ENCODE data around the gene KCNMA1. TPM values are rescaled to one million over a fixed set of nuclear protein-coding genes. Genes with fewer than 3 reads are reported as not detected.

The KCNMA1 gene
- total RNA-seq, 1 donor from 2014 or later = 95.5 TPM

DNA sequence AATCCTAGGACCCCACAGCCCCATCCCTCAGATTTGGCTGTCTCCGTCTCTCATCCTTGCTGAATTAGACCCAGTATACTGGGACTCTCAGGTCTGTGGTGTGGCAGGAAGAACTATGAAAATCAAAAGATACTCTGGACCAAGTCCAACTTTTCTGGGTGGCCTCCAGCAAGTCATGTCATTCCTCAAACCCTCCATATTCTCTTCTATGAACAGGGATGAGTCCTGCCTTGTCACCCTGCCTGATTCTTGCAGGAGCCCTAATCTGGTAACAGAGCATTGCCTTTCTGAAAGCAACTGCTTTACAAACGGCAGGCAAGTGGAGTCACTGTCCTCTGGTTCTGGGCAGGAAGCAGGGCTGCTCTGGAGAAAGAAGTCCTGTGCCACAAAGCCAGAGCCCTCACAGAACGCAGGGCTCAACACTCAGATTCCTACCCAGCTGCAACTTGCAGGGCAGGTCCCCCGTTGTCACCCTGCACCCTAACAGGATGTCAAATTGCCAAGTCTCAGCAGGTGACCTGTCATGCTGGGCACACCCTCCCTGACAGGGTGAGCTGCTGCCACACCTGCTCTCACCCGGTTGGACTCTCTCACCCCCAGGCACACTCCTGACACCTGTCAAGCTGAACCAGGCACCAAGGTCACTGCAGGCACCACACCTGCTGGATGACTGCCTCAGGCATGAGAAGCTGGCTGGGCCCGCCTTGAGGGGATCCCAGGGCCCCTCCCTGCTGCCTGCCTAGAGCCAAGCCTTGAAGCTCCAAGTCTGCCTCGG is 227.7 kb downstream of the KCNMA1 start:
- peaks cover 57% of the 10 kb centered on the region for H3K4me1 Mint-ChIP-seq (ENCODE audit: unreplicated experiment)

DNA sequence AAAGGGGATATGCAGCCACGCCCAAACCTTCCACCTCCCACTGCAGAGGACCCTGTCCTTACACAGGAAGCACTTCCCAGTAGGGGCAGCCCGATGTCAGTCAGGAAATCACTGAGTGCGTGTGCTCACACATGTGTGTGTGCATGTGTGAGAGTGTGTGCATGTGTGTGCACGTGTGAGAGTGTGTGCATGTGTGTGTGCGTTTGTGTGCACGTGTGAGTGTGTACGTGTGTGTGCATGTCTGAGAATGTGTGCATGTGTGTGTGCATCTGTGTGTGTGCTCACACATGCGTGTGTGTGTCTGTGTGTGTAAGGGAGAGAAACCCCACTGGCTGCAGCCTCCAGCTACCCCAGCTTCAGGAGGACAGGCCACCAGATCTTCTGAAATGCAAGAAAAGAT is 229.3 kb downstream of the KCNMA1 start:
- H3K4me3 Mint-ChIP-seq (ENCODE audit: unreplicated experiment) = no peak overlapping the region
- H3K4me1 Mint-ChIP-seq (ENCODE audit: unreplicated experiment) = peaks cover 51% of the 10 kb centered on the region
- H3K9me3 Mint-ChIP-seq (ENCODE audit: unreplicated experiment) = no peaks in the 10 kb centered on the region
- no peak overlapping the region for H3K27ac Mint-ChIP-seq (ENCODE audit: unreplicated experiment)
- TF ChIP-seq, protein P1, sequence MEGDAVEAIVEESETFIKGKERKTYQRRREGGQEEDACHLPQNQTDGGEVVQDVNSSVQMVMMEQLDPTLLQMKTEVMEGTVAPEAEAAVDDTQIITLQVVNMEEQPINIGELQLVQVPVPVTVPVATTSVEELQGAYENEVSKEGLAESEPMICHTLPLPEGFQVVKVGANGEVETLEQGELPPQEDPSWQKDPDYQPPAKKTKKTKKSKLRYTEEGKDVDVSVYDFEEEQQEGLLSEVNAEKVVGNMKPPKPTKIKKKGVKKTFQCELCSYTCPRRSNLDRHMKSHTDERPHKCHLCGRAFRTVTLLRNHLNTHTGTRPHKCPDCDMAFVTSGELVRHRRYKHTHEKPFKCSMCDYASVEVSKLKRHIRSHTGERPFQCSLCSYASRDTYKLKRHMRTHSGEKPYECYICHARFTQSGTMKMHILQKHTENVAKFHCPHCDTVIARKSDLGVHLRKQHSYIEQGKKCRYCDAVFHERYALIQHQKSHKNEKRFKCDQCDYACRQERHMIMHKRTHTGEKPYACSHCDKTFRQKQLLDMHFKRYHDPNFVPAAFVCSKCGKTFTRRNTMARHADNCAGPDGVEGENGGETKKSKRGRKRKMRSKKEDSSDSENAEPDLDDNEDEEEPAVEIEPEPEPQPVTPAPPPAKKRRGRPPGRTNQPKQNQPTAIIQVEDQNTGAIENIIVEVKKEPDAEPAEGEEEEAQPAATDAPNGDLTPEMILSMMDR (IDR thresholded peaks at IDR 0.05) = no peak
- no peaks in the 10 kb centered on the region for H3K27me3 Mint-ChIP-seq (ENCODE audit: unreplicated experiment)
- DNase-seq (ENCODE audit: extremely low spot score, unreplicated experiment) = no peak
- H3K36me3 Mint-ChIP-seq (ENCODE audit: unreplicated experiment) = peaks cover 9% of the 10 kb centered on the region

More for the DNA sequence above, 227.7 kb downstream of the KCNMA1 start:
- no peak for DNase-seq (ENCODE audit: extremely low spot score, unreplicated experiment)
- Mint-ChIP-seq H3K4me3 (ENCODE audit: unreplicated experiment) (no peak overlapping the region), H3K27ac (ENCODE audit: unreplicated experiment) (peak overlapping the region; percentile 3), H3K9me3 (ENCODE audit: unreplicated experiment) (no peaks in the 10 kb centered on the region), H3K36me3 (ENCODE audit: unreplicated experiment) (peaks cover 2% of the 10 kb centered on the region), H3K27me3 (ENCODE audit: unreplicated experiment) (no peaks in the 10 kb centered on the region)
- TF ChIP-seq, protein P1 (IDR thresholded peaks at IDR 0.05) = no peak

DNA sequence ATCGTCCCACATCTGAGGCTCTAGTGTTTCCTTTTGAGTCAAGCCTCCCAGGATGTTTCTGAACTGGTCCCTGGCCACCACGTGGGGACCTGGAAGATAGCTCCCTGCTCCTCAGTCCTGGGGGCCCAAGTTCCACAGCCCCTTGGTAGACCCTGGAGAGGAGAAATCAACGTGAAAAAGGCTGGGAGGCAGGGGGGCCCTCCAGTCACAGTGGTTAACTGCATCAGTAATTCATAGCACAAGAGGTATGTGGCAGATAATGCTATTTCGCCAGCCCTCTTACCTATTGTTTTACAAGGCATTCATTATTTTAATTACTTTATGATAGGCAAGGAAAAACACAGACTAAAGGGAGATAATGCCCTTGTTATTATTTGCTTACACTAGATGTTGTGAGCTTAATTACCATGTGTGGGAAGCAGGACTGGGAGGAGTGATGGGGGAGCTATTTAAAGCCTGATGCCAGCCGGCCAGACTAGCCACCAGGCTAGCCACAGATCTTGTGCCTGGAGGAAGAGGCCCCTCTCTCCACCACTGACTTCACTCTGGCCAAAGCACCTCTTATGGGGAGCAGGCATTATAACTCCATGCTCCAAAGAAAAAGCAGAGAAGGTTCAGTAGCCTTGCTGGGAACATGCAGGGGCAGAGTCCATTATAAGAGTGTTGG is 230.7 kb downstream of the KCNMA1 start:
- TF ChIP-seq, protein P1 (IDR thresholded peaks at IDR 0.05) = no peak

DNA sequence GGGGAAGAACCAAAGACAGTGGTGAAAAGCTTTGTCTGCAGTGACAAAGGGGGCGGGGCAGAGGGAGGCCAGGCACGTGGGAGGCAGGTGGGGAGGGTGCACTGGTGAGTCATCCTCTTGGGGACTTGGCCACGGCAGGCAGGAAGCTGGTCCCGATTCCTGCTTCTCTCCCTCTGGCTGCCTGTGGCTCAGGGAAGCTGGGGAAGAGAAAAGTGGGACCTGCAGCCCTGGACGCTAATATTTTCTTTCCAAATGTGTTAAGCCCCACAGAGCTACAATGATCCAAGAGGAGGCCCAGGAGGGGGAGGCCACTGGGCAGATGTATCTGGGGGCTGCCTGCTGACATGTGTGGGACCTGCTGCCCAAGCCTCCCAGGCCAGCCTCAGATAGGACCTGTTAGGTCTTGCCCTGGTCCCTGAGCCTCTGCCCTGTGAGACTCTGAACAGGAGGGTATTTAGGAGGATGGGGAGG is 231.8 kb downstream of the KCNMA1 start:
- peak overlapping the region; percentile 71 for H3K27ac Mint-ChIP-seq (ENCODE audit: unreplicated experiment)
- TF ChIP-seq, protein P1 (IDR thresholded peaks at IDR 0.05) = no peak
- peaks cover 42% of the 10 kb centered on the region for H3K4me1 Mint-ChIP-seq (ENCODE audit: unreplicated experiment)
- H3K9me3 Mint-ChIP-seq (ENCODE audit: unreplicated experiment) = no peaks in the 10 kb centered on the region
- no peak for DNase-seq (ENCODE audit: extremely low spot score, unreplicated experiment)
- H3K36me3 Mint-ChIP-seq (ENCODE audit: unreplicated experiment) = peaks cover 27% of the 10 kb centered on the region
- H3K27me3 Mint-ChIP-seq (ENCODE audit: unreplicated experiment) = no peaks in the 10 kb centered on the region
- no peak overlapping the region for H3K4me3 Mint-ChIP-seq (ENCODE audit: unreplicated experiment)

More for the DNA sequence above, 230.7 kb downstream of the KCNMA1 start:
- no peak overlapping the region for H3K27ac Mint-ChIP-seq (ENCODE audit: unreplicated experiment)
- H3K4me3 Mint-ChIP-seq (ENCODE audit: unreplicated experiment) = no peak overlapping the region
- peaks cover 22% of the 10 kb centered on the region for H3K36me3 Mint-ChIP-seq (ENCODE audit: unreplicated experiment)
- no peaks in the 10 kb centered on the region for H3K27me3 Mint-ChIP-seq (ENCODE audit: unreplicated experiment)
- H3K4me1 Mint-ChIP-seq (ENCODE audit: unreplicated experiment) = peaks cover 45% of the 10 kb centered on the region
- H3K9me3 Mint-ChIP-seq (ENCODE audit: unreplicated experiment) = no peaks in the 10 kb centered on the region
- no peak for DNase-seq (ENCODE audit: extremely low spot score, unreplicated experiment)

DNA sequence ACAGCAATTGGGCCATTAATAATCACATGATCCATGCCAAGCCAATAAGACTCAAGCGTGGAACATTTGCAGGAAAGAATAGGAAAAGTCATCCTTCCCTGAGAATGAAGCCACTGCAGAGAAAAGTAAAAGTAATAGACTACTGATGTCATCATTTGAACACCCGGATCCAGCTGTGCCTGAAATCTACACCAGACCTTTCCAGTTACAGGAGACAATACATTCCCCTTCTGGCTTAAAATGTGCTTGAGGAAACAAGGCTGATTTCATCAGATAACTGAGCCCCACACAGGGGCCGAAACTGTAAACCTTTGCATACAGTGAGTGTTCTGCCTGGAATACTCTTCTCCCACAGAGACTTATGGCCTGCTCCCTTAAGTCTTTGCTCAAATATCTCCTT is 232.8 kb downstream of the KCNMA1 start:
- no peak for DNase-seq (ENCODE audit: extremely low spot score, unreplicated experiment)
- no peaks in the 10 kb centered on the region for H3K9me3 Mint-ChIP-seq (ENCODE audit: unreplicated experiment)
- H3K4me3 Mint-ChIP-seq (ENCODE audit: unreplicated experiment) = no peak overlapping the region
- H3K4me1 Mint-ChIP-seq (ENCODE audit: unreplicated experiment) = peaks cover 32% of the 10 kb centered on the region
- TF ChIP-seq, protein P1 (IDR thresholded peaks at IDR 0.05) = no peak
- H3K27me3 Mint-ChIP-seq (ENCODE audit: unreplicated experiment) = no peaks in the 10 kb centered on the region
- no peak overlapping the region for H3K27ac Mint-ChIP-seq (ENCODE audit: unreplicated experiment)
- H3K36me3 Mint-ChIP-seq (ENCODE audit: unreplicated experiment) = peaks cover 25% of the 10 kb centered on the region

Measured in osteocyte (in vitro differentiated cells).